ENCODE results near the gene PPM1F. TPM values are rescaled to one million over a fixed set of nuclear protein-coding genes. Genes with fewer than 3 reads are reported as not detected.

The PPM1F gene
- total RNA-seq, 4 donors from 2014 or later = 22.9 to 78.0 (median 36.8) TPM

DNA sequence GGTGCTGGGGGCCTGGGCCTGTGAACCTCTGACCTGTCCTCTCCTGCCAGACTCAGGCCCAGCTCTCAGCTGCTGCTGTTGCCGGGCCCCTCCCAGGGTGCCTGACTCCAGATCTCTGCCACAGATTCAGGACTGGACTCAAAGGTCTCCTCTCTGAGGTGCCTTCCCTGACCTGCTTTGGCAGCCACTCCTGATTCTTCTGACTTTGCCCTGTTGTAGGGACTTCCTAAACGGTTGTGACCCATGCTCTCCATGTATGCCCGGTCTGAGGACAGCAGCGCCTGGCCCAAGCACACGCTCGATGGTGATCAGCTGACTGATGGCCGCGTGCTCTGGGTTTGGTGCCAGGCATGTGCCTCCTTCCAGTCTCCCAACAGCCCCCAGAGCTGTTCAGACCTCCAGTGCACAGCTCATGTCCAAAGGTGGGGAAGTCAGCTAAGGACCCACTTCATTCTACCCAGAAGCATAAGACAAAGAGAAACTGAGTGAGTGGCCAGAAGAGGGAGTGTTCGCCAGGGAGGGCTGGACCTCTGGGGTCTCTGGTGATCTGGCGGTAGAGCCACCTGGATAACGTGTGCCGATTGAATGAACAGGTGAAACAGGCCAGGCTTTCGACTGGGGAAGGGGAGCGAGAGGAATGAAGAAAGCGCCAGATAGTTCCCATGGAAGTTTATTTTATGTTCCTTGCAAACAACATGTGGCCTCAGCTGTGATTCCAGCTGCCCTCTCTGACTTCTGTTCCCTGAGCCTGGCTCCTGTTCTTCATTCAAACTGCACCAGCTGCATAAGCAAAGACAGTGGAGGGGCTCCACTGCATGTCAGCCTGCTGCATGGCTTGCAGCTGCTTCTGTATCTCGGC, 38.0 kb upstream of the PPM1F start:
- Histone ChIP-seq H3K9me3 (no peaks in the 10 kb centered on the region), H3K27me3 (peaks cover 24% of the 10 kb centered on the region), H3K4me1 (no peaks in the 10 kb centered on the region), H3K27ac (no peak overlapping the region), H3K4me3 (no peak overlapping the region), H3K36me3 (no peaks in the 10 kb centered on the region)
- TF ChIP-seq, protein P1, sequence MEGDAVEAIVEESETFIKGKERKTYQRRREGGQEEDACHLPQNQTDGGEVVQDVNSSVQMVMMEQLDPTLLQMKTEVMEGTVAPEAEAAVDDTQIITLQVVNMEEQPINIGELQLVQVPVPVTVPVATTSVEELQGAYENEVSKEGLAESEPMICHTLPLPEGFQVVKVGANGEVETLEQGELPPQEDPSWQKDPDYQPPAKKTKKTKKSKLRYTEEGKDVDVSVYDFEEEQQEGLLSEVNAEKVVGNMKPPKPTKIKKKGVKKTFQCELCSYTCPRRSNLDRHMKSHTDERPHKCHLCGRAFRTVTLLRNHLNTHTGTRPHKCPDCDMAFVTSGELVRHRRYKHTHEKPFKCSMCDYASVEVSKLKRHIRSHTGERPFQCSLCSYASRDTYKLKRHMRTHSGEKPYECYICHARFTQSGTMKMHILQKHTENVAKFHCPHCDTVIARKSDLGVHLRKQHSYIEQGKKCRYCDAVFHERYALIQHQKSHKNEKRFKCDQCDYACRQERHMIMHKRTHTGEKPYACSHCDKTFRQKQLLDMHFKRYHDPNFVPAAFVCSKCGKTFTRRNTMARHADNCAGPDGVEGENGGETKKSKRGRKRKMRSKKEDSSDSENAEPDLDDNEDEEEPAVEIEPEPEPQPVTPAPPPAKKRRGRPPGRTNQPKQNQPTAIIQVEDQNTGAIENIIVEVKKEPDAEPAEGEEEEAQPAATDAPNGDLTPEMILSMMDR (IDR thresholded peaks at IDR 0.05) = no peak
- TF ChIP-seq POLR2AphosphoS5 (IDR thresholded peaks at IDR 0.05) = no peak
- no peak for TF ChIP-seq EP300 (IDR thresholded peaks at IDR 0.05)
- TF ChIP-seq POLR2A (IDR thresholded peaks at IDR 0.05) = no peak
- ATAC-seq = no peak
- whole genome bisulfite sequencing, 2 donors (ENCODE audit: low coverage in 1 of 2) = 20 to 70% methylated on average over 2 to 6 of the region's 16 CpGs

DNA sequence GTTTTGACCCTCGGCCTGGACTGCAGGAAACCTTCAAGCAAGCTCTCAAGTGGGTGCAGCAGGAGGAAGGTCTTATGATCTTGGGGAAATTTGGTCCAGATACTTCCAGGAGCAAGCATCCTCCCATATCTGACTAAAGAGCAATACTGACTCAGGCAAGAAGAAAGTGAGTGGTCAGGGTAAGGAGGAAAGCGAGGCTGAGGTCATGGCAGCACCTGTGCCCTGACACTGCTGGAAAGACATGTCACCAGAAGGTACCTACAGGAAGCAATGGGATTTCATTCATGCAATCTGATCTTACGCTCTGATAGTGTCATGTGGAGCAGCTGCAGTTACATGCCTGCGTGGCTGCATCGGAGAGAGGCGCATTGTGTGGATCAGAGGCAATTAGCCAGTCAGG, 36.4 kb upstream of the PPM1F start:
- Histone ChIP-seq H3K27ac (no peak overlapping the region), H3K27me3 (peaks cover 24% of the 10 kb centered on the region), H3K36me3 (no peaks in the 10 kb centered on the region), H3K4me1 (no peaks in the 10 kb centered on the region), H3K4me3 (no peak overlapping the region), H3K9me3 (no peaks in the 10 kb centered on the region)
- no peak for ATAC-seq
- 73 to 89% methylated on average over 4 of the region's 6 CpGs for WGBS, 2 donors (ENCODE audit: low coverage in 1 of 2)
- TF ChIP-seq POLR2A (IDR thresholded peaks at IDR 0.05) (no peak), EP300 (IDR thresholded peaks at IDR 0.05) (no peak), POLR2AphosphoS5 (IDR thresholded peaks at IDR 0.05) (no peak)
- TF ChIP-seq, protein P1 (IDR thresholded peaks at IDR 0.05) = no peak

DNA sequence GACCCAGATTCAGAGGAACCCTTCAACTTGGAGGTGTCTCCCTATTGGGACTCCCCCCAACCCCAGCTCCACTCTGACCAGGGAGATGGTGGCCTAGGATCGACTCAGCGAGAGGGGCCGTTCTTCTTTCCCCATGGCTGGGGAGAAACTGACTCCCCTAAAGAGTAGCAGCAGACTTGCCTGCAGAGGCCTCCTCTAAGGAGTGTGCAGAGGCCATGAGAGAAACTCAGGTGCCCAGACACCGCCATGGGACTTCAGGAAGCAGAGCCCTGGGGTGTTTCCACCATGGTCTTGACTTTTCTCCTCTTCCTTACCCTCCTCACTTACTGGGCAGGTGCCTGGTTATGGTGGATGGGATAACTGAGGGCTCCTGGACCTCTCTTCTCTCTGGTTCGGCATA, 32.6 kb upstream of the PPM1F start:
- ATAC-seq = no peak
- H3K4me3 ChIP-seq = no peak overlapping the region
- no peaks in the 10 kb centered on the region for H3K36me3 ChIP-seq
- peaks cover 4% of the 10 kb centered on the region for H3K27me3 ChIP-seq
- peaks cover 4 to 28% (median 6%) of the 10 kb centered on the region in 3 donors for H3K4me1 ChIP-seq
- H3K27ac ChIP-seq = no peak overlapping the region
- WGBS, 2 donors (ENCODE audit: low coverage in 1 of 2) = 90 to 100% methylated on average over 1 to 2 of the region's 5 CpGs
- H3K9me3 ChIP-seq = no peaks in the 10 kb centered on the region
- TF ChIP-seq POLR2A (IDR thresholded peaks at IDR 0.05) = no peak

DNA sequence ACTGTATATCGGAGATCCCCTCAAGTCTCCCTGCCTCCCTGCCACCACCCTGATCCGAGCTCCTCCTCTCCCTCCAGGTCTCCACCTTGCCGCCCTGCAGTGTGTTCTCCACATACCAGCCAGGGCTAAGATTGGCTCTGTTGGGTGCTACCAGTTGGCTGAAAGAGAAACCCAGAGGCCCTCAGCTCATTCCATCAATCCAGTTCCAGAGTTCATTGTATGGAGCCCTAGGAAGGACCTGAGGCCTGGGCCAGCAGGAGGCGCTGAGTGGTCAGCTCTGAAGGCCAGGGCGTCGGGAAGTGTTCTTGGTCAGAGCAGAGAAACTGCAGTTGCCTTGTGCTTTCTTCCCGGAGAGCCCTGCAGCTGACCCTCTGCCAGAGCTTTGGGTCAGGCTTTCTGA, 32.1 kb upstream of the PPM1F start:
- 25 to 89% methylated on average over 3 to 4 of the region's 7 CpGs for WGBS, 2 donors (ENCODE audit: low coverage in 1 of 2)
- Histone ChIP-seq H3K4me3 (no peak overlapping the region), H3K36me3 (no peaks in the 10 kb centered on the region), H3K27me3 (no peaks in the 10 kb centered on the region), H3K9me3 (no peaks in the 10 kb centered on the region), H3K4me1 (peaks cover 4 to 32% (median 6%) of the 10 kb centered on the region in 3 donors), H3K27ac (no peak overlapping the region)
- no peak for TF ChIP-seq EP300 (IDR thresholded peaks at IDR 0.05)
- no peak for TF ChIP-seq POLR2A (IDR thresholded peaks at IDR 0.05)
- TF ChIP-seq POLR2AphosphoS5 (IDR thresholded peaks at IDR 0.05) = no peak
- TF ChIP-seq, protein P1 (IDR thresholded peaks at IDR 0.05) = no peak
- ATAC-seq = no peak

DNA sequence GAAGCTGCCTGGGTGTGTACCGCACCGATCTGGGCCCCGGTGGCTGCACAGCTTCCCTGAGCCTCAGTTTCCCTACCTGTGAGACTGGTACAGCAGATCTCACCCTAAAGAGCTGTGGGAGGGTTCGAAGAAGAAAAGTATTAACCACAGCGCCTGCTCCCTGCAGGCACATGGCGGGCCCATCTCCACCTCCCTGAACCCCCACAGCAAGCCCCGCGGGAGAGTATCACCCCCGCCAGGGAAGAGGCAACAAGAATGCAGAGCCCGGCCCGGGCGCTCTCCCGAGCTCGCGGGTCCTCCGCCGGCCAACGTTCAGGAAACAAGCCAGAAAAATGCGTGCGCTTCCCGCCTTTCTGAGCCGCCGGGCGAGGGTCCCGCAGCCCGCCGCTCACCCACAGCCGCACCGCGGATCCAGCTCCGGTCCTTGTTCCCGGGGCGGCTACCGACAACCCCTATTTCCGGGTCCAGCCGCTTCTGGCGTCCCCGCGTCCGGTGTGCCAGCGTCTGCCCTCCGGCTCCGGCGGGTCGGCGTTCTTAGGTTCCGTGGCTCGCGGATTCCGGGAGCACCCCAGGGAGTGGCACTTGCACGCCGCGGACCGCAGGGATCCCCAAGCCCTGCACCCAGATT, 29.8 kb upstream of the PPM1F start, which contains the start of gene TOP3B:
Gene TOP3B, minus strand, starts transcription at position 450 of the 628 bp plus-strand sequence. CDS start 7,078 bp downstream, outside the sequence.
- Histone ChIP-seq H3K4me3 (peak within 1 kb of the TSS; percentile 97), H3K9me3 (no peaks in the 10 kb centered on the region), H3K27ac (peak within 1 kb of the TSS; percentile 78 to 87 (median 84)), H3K27me3 (no peaks in the 10 kb centered on the region), H3K36me3 (peaks cover 0 to 18% of the 10 kb centered on the region in 2 donors), H3K4me1 (peaks cover 4 to 32% (median 6%) of the 10 kb centered on the region in 3 donors)
- 0% methylated on average over 3 to 8 of the region's 54 CpGs for WGBS, 2 donors (ENCODE audit: low coverage in 1 of 2)
- TF ChIP-seq POLR2A (IDR thresholded peaks at IDR 0.05) (peak; percentile 49 to 58), POLR2AphosphoS5 (IDR thresholded peaks at IDR 0.05) (peak; percentile 59), EP300 (IDR thresholded peaks at IDR 0.05) (no peak)
- TF ChIP-seq, protein P1 (IDR thresholded peaks at IDR 0.05) = peak in 1 of 4 experiments; percentile 38
- peak; percentile 93 for ATAC-seq
